Psoas muscle (tissue), 8 donors: ENCODE data around the gene YAP1. TPM values are rescaled to one million over a fixed set of nuclear protein-coding genes. Genes with fewer than 3 reads are reported as not detected.
A peak's percentile ranks its signal among the peaks of the same experiment; 100 is the strongest.

Experiments
- ATAC-seq, 4 donors: fragments of 200-7000 bp; cut with Tn5 transposase; one replicate each; pipeline ENCODE4 v1.9.1; 2020; ENCODE audit warnings: moderate library complexity in 3 of 4, mild to moderate bottlenecking in 2 of 4
- DNase-seq, 2 donors: peaks; one replicate each; pipeline ENCODE4 v3.0.0-alpha.2; 2020
- H3K27ac ChIP-seq: fragments of 200-600 bp; one replicate; pipeline ENCODE4 v1.8.0; 2022
- H3K27me3 ChIP-seq, 3 donors: fragments of 200-600 bp in 1 of 3; one replicate each; pipeline versions ENCODE4 v1.6.1 to v1.8.0; 2013 to 2022; ENCODE audit warnings: low read length in 2 of 3, mild to moderate bottlenecking in 2 of 3, moderate library complexity in 1 of 3; ENCODE audit not compliant: insufficient read depth in 3 of 3
- H3K36me3 ChIP-seq, 2 donors: fragments of 200-600 bp in 1 of 2; one replicate each; pipeline versions ENCODE4 v1.6.1 to v1.8.0; 2013 to 2022; ENCODE audit warnings: low read depth in 1 of 2, mild to moderate bottlenecking in 1 of 2, moderate library complexity in 1 of 2; ENCODE audit not compliant: insufficient read depth in 1 of 2
- H3K4me1 ChIP-seq: fragments of 200-600 bp; one replicate; pipeline ENCODE4 v1.8.0; 2022
- H3K4me3 ChIP-seq: fragments of 200-600 bp; one replicate; pipeline ENCODE4 v1.8.0; 2022; ENCODE audit warnings: mild to moderate bottlenecking
- H3K9me3 ChIP-seq: fragments of 200-600 bp; one replicate; pipeline ENCODE4 v1.8.0; 2022
- WGBS, 3 donors: extraction: QIAGEN DNeasy Blood & Tissue Kit; methylation state at CpG; one replicate each; pipeline versions ENCODE4 v1.1.6 to v1.1.7; 2013; 5-methylcytosine and 5-hydroxymethylcytosine counted together
- intact Hi-C, 2 donors: fragments of 100-400 bp; cut with DNase I; formaldehyde crosslinking; loops; one replicate each; pipeline versions ENCODE4 v1.11.0 to v1.14.2; 2022
- polyA plus RNA-seq, 3 donors: library from polyadenylated mRNA; stranded (reverse); fragments of 200-250 nt; gene quantifications; one replicate each; pipeline ENCODE4 v1.2.3, GENCODE V29; 2013
- total RNA-seq, 4 donors: library from RNA; stranded (reverse); fragmentation: NEBNext Ultra II Directional in 2 of 4; extraction: Animal tissue kit (Norgen Biotek cat#: 25700) in 2 of 4; gene quantifications; one replicate each; pipeline versions ENCODE4 v1.2.1 to v1.2.4, GENCODE V29; 2021 to 2023
- TF ChIP-seq, protein P1 (sequence below): fragments of 200-600 bp; IDR thresholded peaks from one replicate; pipeline ENCODE4 v1.8.0; 2022; ENCODE audit warnings: antibody characterized with exemption
- donor health status: healthy with polysubstance abuse.
- donor health status: DM: no; HTN: no; CAD: no; lungs with moderate emphysema.
- donor health status: Bipolar disorder and iron deficiency.
- donor health status: healthy.
- donor health status: DM: yes; HTN: yes; CAD: no.
- donor health status: DM: no; HTN: no; CAD: no.
- donor health status: DM: no; HTN: no; CAD: no.
- donor health status: DM: yes; HTN: yes; CAD: no.

YAP1 gene
- total and polyA plus RNA-seq, 7 donors = 11.5 to 124 (median 42.3) TPM

GRCh38 chr11:102279641-102280170 lies 169.5 kb downstream of the YAP1 start:
- TF ChIP-seq, protein P1, sequence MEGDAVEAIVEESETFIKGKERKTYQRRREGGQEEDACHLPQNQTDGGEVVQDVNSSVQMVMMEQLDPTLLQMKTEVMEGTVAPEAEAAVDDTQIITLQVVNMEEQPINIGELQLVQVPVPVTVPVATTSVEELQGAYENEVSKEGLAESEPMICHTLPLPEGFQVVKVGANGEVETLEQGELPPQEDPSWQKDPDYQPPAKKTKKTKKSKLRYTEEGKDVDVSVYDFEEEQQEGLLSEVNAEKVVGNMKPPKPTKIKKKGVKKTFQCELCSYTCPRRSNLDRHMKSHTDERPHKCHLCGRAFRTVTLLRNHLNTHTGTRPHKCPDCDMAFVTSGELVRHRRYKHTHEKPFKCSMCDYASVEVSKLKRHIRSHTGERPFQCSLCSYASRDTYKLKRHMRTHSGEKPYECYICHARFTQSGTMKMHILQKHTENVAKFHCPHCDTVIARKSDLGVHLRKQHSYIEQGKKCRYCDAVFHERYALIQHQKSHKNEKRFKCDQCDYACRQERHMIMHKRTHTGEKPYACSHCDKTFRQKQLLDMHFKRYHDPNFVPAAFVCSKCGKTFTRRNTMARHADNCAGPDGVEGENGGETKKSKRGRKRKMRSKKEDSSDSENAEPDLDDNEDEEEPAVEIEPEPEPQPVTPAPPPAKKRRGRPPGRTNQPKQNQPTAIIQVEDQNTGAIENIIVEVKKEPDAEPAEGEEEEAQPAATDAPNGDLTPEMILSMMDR = no peak
- Histone ChIP-seq H3K4me1 (peaks cover 15% of the 10 kb centered on the region), H3K27ac (peak overlapping the region; percentile 4), H3K27me3 (no peaks in the 10 kb centered on the region), H3K9me3 (no peaks in the 10 kb centered on the region), H3K36me3 (no peaks in the 10 kb centered on the region), H3K4me3 (peak overlapping the region; percentile 46)
- WGBS, 3 donors = 5 to 10% (median 9%) methylated on average over 13 of the region's 13 CpGs
- no peak for DNase-seq
- intact Hi-C loops = no loop called here
- ATAC-seq = peak; percentile 48 to 79 (median 65)

DNA sequence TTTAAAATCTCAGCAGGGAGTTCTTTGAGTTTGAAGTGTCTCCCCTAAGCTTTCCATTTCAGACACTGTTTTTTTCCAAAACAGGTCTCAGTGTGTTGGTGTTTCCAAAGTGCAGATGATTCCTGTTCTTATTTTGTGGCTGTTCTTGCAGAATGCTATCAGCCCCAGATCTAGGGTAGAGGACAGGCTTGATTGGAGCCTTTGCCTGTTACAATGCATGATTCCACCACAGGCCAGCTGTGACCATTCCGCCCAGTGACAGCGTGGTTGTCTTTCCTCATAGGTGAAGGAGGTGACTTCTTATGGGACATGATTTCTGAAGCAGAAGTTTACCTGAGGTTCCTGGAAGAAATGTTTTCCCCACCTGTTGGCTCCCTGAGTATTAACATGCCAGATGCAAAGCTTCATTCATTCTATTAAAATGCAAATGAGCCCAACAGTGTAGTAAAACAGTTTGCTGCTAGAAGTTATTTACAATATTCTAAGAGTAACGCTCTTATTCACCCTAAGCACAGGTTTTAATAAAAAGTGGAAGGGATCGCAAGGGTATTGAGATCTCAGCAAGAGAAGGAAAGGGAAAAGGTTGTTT lies 170.1 kb downstream of the YAP1 start:
- DNase-seq (no peak), ATAC-seq (peak; percentile 34 to 65 (median 54))
- intact Hi-C loops = no loop called here
- TF ChIP-seq, protein P1 = no peak
- no peaks in the 10 kb centered on the region for H3K36me3 ChIP-seq
- H3K4me3 ChIP-seq = peak overlapping the region; percentile 46
- no peaks in the 10 kb centered on the region for H3K9me3 ChIP-seq
- H3K4me1 ChIP-seq = peaks cover 15% of the 10 kb centered on the region
- no peak overlapping the region for H3K27ac ChIP-seq
- no peaks in the 10 kb centered on the region for H3K27me3 ChIP-seq
- WGBS, 3 donors = 90 to 93% (median 91%) methylated on average over 4 of the region's 4 CpGs

Other genes starting within 250 kb of the YAP1 start
- 1 to 10 TPM in 1 of 4 donors, under 1 TPM in 3; 0.46 to 1.2 (median 0.52) TPM for gene CEP126, start 195.4 kb upstream of the YAP1 start, total RNA-seq
- under 1 TPM; 0.12 to 0.34 (median 0.21) TPM for gene CEP126, start 195.4 kb upstream of the YAP1 start, polyA plus RNA-seq
- under 1 TPM in 3 of 4 donors, not detected in 1; 0.12 to 0.21 (median 0.15) TPM for gene ANGPTL5, start 193.9 kb upstream of the YAP1 start, total RNA-seq
- gene ANGPTL5, start 193.9 kb upstream of the YAP1 start, polyA plus RNA-seq = under 1 TPM; 0.03 to 0.17 (median 0.16) TPM
- gene CFAP300, start 63.0 kb upstream of the YAP1 start, total RNA-seq = under 1 TPM in 2 of 4 donors, not detected in 2; 0.66 to 0.86 TPM
- under 1 TPM; 0.11 to 0.22 (median 0.14) TPM for gene CFAP300, start 63.0 kb upstream of the YAP1 start, polyA plus RNA-seq
- gene BIRC3, start 207.0 kb downstream of the YAP1 start, total RNA-seq = 1 to 10 TPM; 1.2 to 3.8 (median 2.5) TPM
- 1 to 10 TPM in 2 of 3 donors, under 1 TPM in 1; 0.97 to 3.3 (median 1.7) TPM for gene BIRC3, start 207.0 kb downstream of the YAP1 start, polyA plus RNA-seq
- gene BIRC2, start 236.8 kb downstream of the YAP1 start, total RNA-seq = 10 to 100 TPM; 26.6 to 30.3 (median 29.6) TPM
- 10 to 100 TPM; 22.5 to 55.1 (median 35.1) TPM for gene BIRC2, start 236.8 kb downstream of the YAP1 start, polyA plus RNA-seq